IMR-90 (cell line): Measurements from ENCODE around the gene URB2. TPM values are rescaled to one million over a fixed set of nuclear protein-coding genes. Genes with fewer than 3 reads are reported as not detected.

ENCODE experiments used
- ATAC-seq: fragments of 200-7000 bp; cut with Tn5 transposase; 2 replicates; pipeline ENCODE4 v1.9.1; 2020; ENCODE audit warnings: low read depth, mild to moderate bottlenecking, moderate library complexity
- BruUV-seq: library from RNA; stranded (reverse); fragments of 400-500 nt; replicated peaks from 2 replicates; lab custom pipeline; 2021; lab: Mats Ljungman, UMichigan
- CTCF ChIA-PET: fragments of 300-600 bp; formaldehyde crosslinking; extraction: SDS; loops from one replicate; lab custom pipeline; 2021; ENCODE audit warnings: antibody characterized with exemption; lab: Yijun Ruan, JAX
- POLR2A ChIA-PET: fragments of 300-600 bp; sonication (Branson Sonifier 250); formaldehyde crosslinking; loops from one replicate; lab custom pipeline; 2022; ENCODE audit warnings: antibody characterized with exemption; ENCODE audit not compliant: unreplicated experiment; lab: Charles Lee
- DNase-seq: peaks from one replicate; pipeline ENCODE4 v3.0.0; 2013
- H2AFZ ChIP-seq: replicated peaks from 2 replicates; pipeline ENCODE3; 2013; ENCODE audit warnings: low read length, mild to moderate bottlenecking; ENCODE audit not compliant: poor library complexity
- H2AK5ac ChIP-seq: 2 replicates; pipeline ENCODE4 v1.6.1; 2013; ENCODE audit warnings: low read depth, low read length, inconsistent platforms
- H2AK9ac ChIP-seq: replicated peaks from 2 replicates; pipeline ENCODE3; 2013; ENCODE audit warnings: mild to moderate bottlenecking, low read depth, low read length, moderate library complexity; ENCODE audit not compliant: poor library complexity
- H2BK120ac ChIP-seq: 2 replicates; pipeline ENCODE4 v1.6.1; 2013; ENCODE audit warnings: low read depth, low read length, inconsistent platforms
- H2BK15ac ChIP-seq: 3 replicates; pipeline ENCODE4 v1.6.1; 2013; ENCODE audit warnings: low read depth, low read length, inconsistent platforms
- H2BK20ac ChIP-seq: 2 replicates; pipeline ENCODE4 v1.6.1; 2013; ENCODE audit warnings: low read depth, mild to moderate bottlenecking, inconsistent platforms, low read length, moderate library complexity
- H2BK5ac ChIP-seq: 2 replicates; pipeline ENCODE4 v1.6.1; 2013; ENCODE audit warnings: mild to moderate bottlenecking, low read depth, low read length, inconsistent platforms; ENCODE audit not compliant: poor library complexity, severe bottlenecking
- H3K14ac ChIP-seq: replicated peaks from 2 replicates; pipeline ENCODE4 v1.6.1; 2013; ENCODE audit warnings: low read depth, low read length, inconsistent platforms
- H3K18ac ChIP-seq: 2 replicates; pipeline ENCODE4 v1.6.1; 2013; ENCODE audit warnings: low read depth, low read length, control low read depth
- H3K23ac ChIP-seq: 2 replicates; pipeline ENCODE4 v1.6.1; 2013; ENCODE audit warnings: low read depth, low read length, inconsistent platforms
- H3K27ac ChIP-seq: 2 replicates; pipeline ENCODE4 v1.5.1; 2013; ENCODE audit warnings: mild to moderate bottlenecking, control low read depth, low read length; ENCODE audit not compliant: insufficient read depth
- H3K27me3 ChIP-seq: 2 replicates; pipeline ENCODE4 v1.6.1; 2013; ENCODE audit warnings: low read length; ENCODE audit not compliant: control insufficient read depth, insufficient read depth
- H3K36me3 ChIP-seq: 2 replicates; pipeline ENCODE4 v1.6.1; 2013; ENCODE audit warnings: low read length, mixed read lengths; ENCODE audit not compliant: control insufficient read depth, insufficient read depth
- H3K4ac ChIP-seq: 2 replicates; pipeline ENCODE4 v1.6.1; 2013; ENCODE audit warnings: low read depth, low read length, inconsistent platforms
- H3K4me1 ChIP-seq: 2 replicates; pipeline ENCODE4 v1.6.1; 2013; ENCODE audit warnings: low read length, mixed read lengths; ENCODE audit not compliant: control insufficient read depth, insufficient read depth
- H3K4me2 ChIP-seq: 2 replicates; pipeline ENCODE4 v1.6.1; 2013; ENCODE audit warnings: low read depth, mild to moderate bottlenecking, control low read depth, low read length, moderate library complexity
- H3K4me3 ChIP-seq: 2 replicates; pipeline ENCODE4 v1.5.1; 2013; ENCODE audit warnings: low read depth, mild to moderate bottlenecking, control low read depth, low read length, moderate library complexity; ENCODE audit not compliant: insufficient read depth
- H3K56ac ChIP-seq: 2 replicates; pipeline ENCODE4 v1.6.1; 2013; ENCODE audit warnings: low read length, inconsistent platforms; ENCODE audit not compliant: insufficient read depth; ENCODE audit errors: extremely low read depth
- H3K79me1 ChIP-seq, 2 experiments: 2 replicates each; pipeline ENCODE4 v1.6.1; 2013; ENCODE audit warnings: low read length in 2 of 2, inconsistent platforms in 1 of 2, low read depth in 1 of 2
- H3K9ac ChIP-seq: 2 replicates; pipeline ENCODE4 v1.6.1; 2013; ENCODE audit warnings: low read depth, low read length, control low read depth
- H3K9me1 ChIP-seq: 2 replicates; pipeline ENCODE4 v1.6.1; 2013; ENCODE audit warnings: low read length, inconsistent platforms; ENCODE audit not compliant: insufficient read depth
- H3K9me3 ChIP-seq: 2 replicates; pipeline ENCODE4 v1.6.1; 2013; ENCODE audit warnings: low read length; ENCODE audit not compliant: control insufficient read depth, insufficient read depth
- H4K20me1 ChIP-seq: 2 replicates; pipeline ENCODE4 v1.6.1; 2013; ENCODE audit warnings: low read length, inconsistent platforms; ENCODE audit not compliant: insufficient read depth
- H4K5ac ChIP-seq: 2 replicates; pipeline ENCODE4 v1.6.1; 2013; ENCODE audit warnings: mild to moderate bottlenecking, low read depth, low read length, control low read depth
- H4K8ac ChIP-seq, 2 experiments: 2 replicates each; pipeline ENCODE4 v1.6.1; 2013; ENCODE audit warnings: low read depth in 2 of 2, low read length in 2 of 2, control low read depth in 1 of 2, inconsistent platforms in 1 of 2
- H4K91ac ChIP-seq: 2 replicates; pipeline ENCODE4 v1.6.1; 2013; ENCODE audit warnings: low read depth, low read length, inconsistent platforms; ENCODE audit not compliant: insufficient read depth
- BHLHE40 ChIP-seq: fragments of 150-350 bp; IDR thresholded peaks from 2 replicates; pipeline ENCODE4 v1.6.1; 2016; ENCODE audit warnings: mild to moderate bottlenecking, low read depth, low read length
- CEBPB ChIP-seq: IDR thresholded peaks from 2 replicates; pipeline ENCODE4 v1.6.1; 2012; ENCODE audit warnings: low read depth, low read length, improper control_type of control experiment
- CHD1 ChIP-seq: IDR thresholded peaks from 2 replicates; pipeline ENCODE4 v1.6.1; 2012; ENCODE audit warnings: low read depth, low read length, improper control_type of control experiment
- CTCF ChIP-seq: conservative IDR thresholded peaks from 2 replicates; pipeline ENCODE4 v1.5.1; 2012; ENCODE audit warnings: mild to moderate bottlenecking, low read depth, low read length, improper control_type of control experiment
- ELK1 ChIP-seq: fragments of 150-350 bp; IDR thresholded peaks from 2 replicates; pipeline ENCODE4 v1.6.1; 2016; ENCODE audit warnings: low read depth, mild to moderate bottlenecking, low read length, moderate library complexity, borderline replicate concordance
- FOS ChIP-seq: fragments of 150-350 bp; IDR thresholded peaks from 2 replicates; pipeline ENCODE4 v1.6.1; 2016; ENCODE audit warnings: low read depth, low read length
- MAFK ChIP-seq: IDR thresholded peaks from 2 replicates; pipeline ENCODE4 v1.6.1; 2012; ENCODE audit warnings: low read depth, low read length, improper control_type of control experiment
- MAZ ChIP-seq: IDR thresholded peaks from 2 replicates; pipeline ENCODE4 v1.6.1; 2012; ENCODE audit warnings: low read depth, mild to moderate bottlenecking, low read length, improper control_type of control experiment, moderate library complexity, borderline replicate concordance
- MXI1 ChIP-seq: IDR thresholded peaks from 2 replicates; pipeline ENCODE4 v1.6.1; 2012; ENCODE audit warnings: low read depth, mild to moderate bottlenecking, low read length, moderate library complexity, borderline replicate concordance
- NFE2L2 ChIP-seq: fragments of 150-350 bp; IDR thresholded peaks from 2 replicates; pipeline ENCODE4 v1.6.1; 2016; ENCODE audit warnings: low read depth, mild to moderate bottlenecking, low read length
- POLR2A ChIP-seq: IDR thresholded peaks from 2 replicates; pipeline ENCODE4 v1.6.1; 2012; ENCODE audit warnings: mild to moderate bottlenecking, low read depth, low read length
- RAD21 ChIP-seq: IDR thresholded peaks from 2 replicates; pipeline ENCODE4 v1.6.1; 2012; ENCODE audit warnings: low read length, improper control_type of control experiment
- RCOR1 ChIP-seq: IDR thresholded peaks from 2 replicates; pipeline ENCODE4 v1.6.1; 2012; ENCODE audit warnings: mild to moderate bottlenecking, low read length, improper control_type of control experiment; ENCODE audit not compliant: insufficient replicate concordance
- RFX5 ChIP-seq: IDR thresholded peaks from 2 replicates; pipeline ENCODE4 v1.8.0; 2012; ENCODE audit warnings: low read depth, mild to moderate bottlenecking, low read length, moderate library complexity
- SMC3 ChIP-seq: fragments of 150-350 bp; IDR thresholded peaks from 2 replicates; pipeline ENCODE4 v1.6.1; 2016; ENCODE audit warnings: low read depth, mild to moderate bottlenecking, antibody characterized with exemption, low read length, moderate library complexity
- USF2 ChIP-seq: fragments of 150-350 bp; IDR thresholded peaks from 2 replicates; pipeline ENCODE4 v1.6.1; 2017; ENCODE audit warnings: mild to moderate bottlenecking, antibody characterized with exemption, low read length, low read depth
- whole genome bisulfite sequencing, 2 experiments: methylation state at CpG; one replicate each; pipeline versions ENCODE4 v1.1.5 to v1.1.7; 2013; ENCODE audit warnings: missing lambda C conversion rate in 2 of 2; ENCODE audit not compliant: insufficient read length in 1 of 2; ENCODE audit errors: extremely low coverage in 2 of 2; 5-methylcytosine and 5-hydroxymethylcytosine counted together
- dilution Hi-C: fragments of 300-500 bp; cut with HindIII; formaldehyde crosslinking; loops from one replicate; pipeline ENCODE4 v1.14.3; 2018; ENCODE audit warnings: low sequenced_read_pairs; ENCODE audit not compliant: unreplicated experiment
- in situ Hi-C: fragments of 300-500 bp; cut with MboI; formaldehyde crosslinking; loops from 3 replicates; pipeline ENCODE4 v1.14.3; 2019; ENCODE audit warnings: low sequenced_read_pairs, inconsistent platforms, mixed read lengths
- intact Hi-C: fragments of 100-400 bp; cut with micrococcal nuclease; formaldehyde crosslinking; loops from 2 replicates; pipeline ENCODE4 v1.10.0; 2022
- polyA plus RNA-seq, 3 experiments: library from polyadenylated mRNA; depleted of rRNA; stranded (reverse); fragments of >200 nt; gene quantifications; 2 replicates each; pipeline ENCODE4 v1.2.3, GENCODE V29; 2012; ENCODE audit warnings: low replicate concordance in 1 of 3
- total RNA-seq: library from RNA; depleted of rRNA; stranded (reverse); fragments of >200 nt; gene quantifications from 2 replicates; pipeline ENCODE4 v1.2.3, GENCODE V29; 2012

URB2 gene
- total and polyA plus RNA-seq, 2 of the 4 experiments (the other 2 are of a cell fraction) = 5.9 to 15.4 TPM

- H2AFZ ChIP-seq = no peak overlapping the region
- ChIA-PET CTCF (interaction anchor here (0.7 to 1.6 kb wide), 2 partner anchors 13 to 42 kb away, joined by 3 read pairs; no protein-coding TSS in a partner anchor), POLR2A (no interaction called here)
- WGBS, 2 experiments = no CpG with 5 or more reads among the region's 4 CpGs
- TF ChIP-seq MAZ = no peak
- TF ChIP-seq POLR2A = no peak
- TF ChIP-seq MXI1 = no peak
- no peak for TF ChIP-seq RFX5
- TF ChIP-seq RAD21 = no peak
- no peak for TF ChIP-seq CEBPB
- TF ChIP-seq USF2 = no peak
- TF ChIP-seq NFE2L2 = no peak
- no peak for TF ChIP-seq SMC3
- no peak for TF ChIP-seq CTCF
- no peak for TF ChIP-seq BHLHE40
- TF ChIP-seq ELK1 = no peak
- TF ChIP-seq RCOR1 = no peak
- no peak for TF ChIP-seq MAFK
- no peak for TF ChIP-seq FOS
- TF ChIP-seq CHD1 = no peak
- H3K27me3 ChIP-seq = no peaks in the 10 kb centered on the region
- no peak overlapping the region for H4K8ac ChIP-seq
- no peak overlapping the region for H3K14ac ChIP-seq
- in situ Hi-C loops (no loop called here), intact Hi-C loops (no loop called here), dilution Hi-C loops (no loop called here)
- no peak overlapping the region for H2BK15ac ChIP-seq
- H3K9me3 ChIP-seq = no peaks in the 10 kb centered on the region
- no TSS peak for BruUV-seq
- H2BK5ac ChIP-seq = no peak overlapping the region
- no peak overlapping the region for H2BK20ac ChIP-seq
- H3K9me1 ChIP-seq = peaks cover 7% of the 10 kb centered on the region; the same call in 1 of the 2 replicates
- H3K27ac ChIP-seq = no peak overlapping the region
- peaks cover 2% of the 10 kb centered on the region; the same call in 1 of the 2 replicates for H3K4me1 ChIP-seq
- no peak overlapping the region for H4K5ac ChIP-seq
- H2AK9ac ChIP-seq = no peak overlapping the region
- no peak overlapping the region for H3K4me3 ChIP-seq
- no peak overlapping the region for H3K4ac ChIP-seq
- H3K18ac ChIP-seq = no peak overlapping the region
- no peak; the same call in 1 of the 2 replicates for ATAC-seq
- H4K91ac ChIP-seq = no peak overlapping the region
- no peak overlapping the region for H2BK120ac ChIP-seq
- DNase-seq = no peak
- H3K9ac ChIP-seq = no peak overlapping the region
- H2AK5ac ChIP-seq = no peak overlapping the region
- H4K20me1 ChIP-seq = no peaks in the 10 kb centered on the region
- H3K56ac ChIP-seq = no peak overlapping the region
- no peak overlapping the region for H3K4me2 ChIP-seq
- H3K36me3 ChIP-seq = no peaks in the 10 kb centered on the region
- H3K79me1 ChIP-seq = no peaks in the 10 kb centered on the region
- H3K23ac ChIP-seq = no peak overlapping the region
Observed at GRCh38 chr1:229582715-229583114, 43.3 kb upstream of the URB2 start.
